ENCODE results near the gene SERPINA6.
"Not testable (repeated sequence)": the region's sequence is repeated elsewhere in the genome, so short reads cannot be mapped to it uniquely, and the experiment has no call there.

SERPINA6 gene

GRCh38 chr14:94267352-94267751 lies 55.8 kb downstream of the SERPINA6 start:
- H2AK5ac ChIP-seq (ENCODE audit: low read length): no peak overlapping the region
- no peak overlapping the region for H3K18ac ChIP-seq (ENCODE audit: low read length)
- no peaks in the 10 kb centered on the region for H3K27me3 ChIP-seq (ENCODE audit: insufficient read depth, low read length, poor library complexity)
- no peak overlapping the region for H3K27ac ChIP-seq (ENCODE audit: low read depth, low read length)
- H3K23ac ChIP-seq (ENCODE audit: low read length): no peak overlapping the region
- no peak overlapping the region for H4K8ac ChIP-seq (ENCODE audit: low read depth, low read length)
- H3K36me3 ChIP-seq (ENCODE audit: control insufficient read depth, insufficient read depth, low read length): no peaks in the 10 kb centered on the region
- no peak overlapping the region for H2BK120ac ChIP-seq (ENCODE audit: low read depth, low read length)
- no peak overlapping the region for H2BK15ac ChIP-seq (replicated peaks; ENCODE audit: low read depth)
- H3K4me3 ChIP-seq (ENCODE audit: low read length): no peak overlapping the region
- no peak overlapping the region for H3K56ac ChIP-seq (ENCODE audit: low read length)
- no peak overlapping the region for H4K5ac ChIP-seq (ENCODE audit: low read length)
- H3K4me2 ChIP-seq (ENCODE audit: low read length): no peak overlapping the region
- H3K9ac ChIP-seq (ENCODE audit: low read length): no peak overlapping the region
- H3K4me1 ChIP-seq (ENCODE audit: control insufficient read depth, low read depth, low read length): no peaks in the 10 kb centered on the region
- WGBS (ENCODE audit: extremely low coverage, insufficient coverage, low lambda C conversion rate): no CpG with 5 or more reads among the region's 1 CpG
- no peaks in the 10 kb centered on the region for H3K79me2 ChIP-seq (ENCODE audit: control insufficient read depth, insufficient read depth, low read length)
- no peaks in the 10 kb centered on the region for H3K79me1 ChIP-seq (ENCODE audit: low read length)
- H2BK5ac ChIP-seq (ENCODE audit: low read length): no peak overlapping the region
- no peak overlapping the region for H3K4ac ChIP-seq (ENCODE audit: low read depth, low read length)
- DNase-seq: no peak

- H3K4me3 ChIP-seq (ENCODE audit: low read length); H2BK15ac ChIP-seq (replicated peaks; ENCODE audit: low read depth); DNase-seq; H3K4me1 ChIP-seq (ENCODE audit: control insufficient read depth, low read depth, low read length); H3K79me2 ChIP-seq (ENCODE audit: control insufficient read depth, insufficient read depth, low read length); H2BK120ac ChIP-seq (ENCODE audit: low read depth, low read length); H3K27me3 ChIP-seq (ENCODE audit: insufficient read depth, low read length, poor library complexity); H3K27ac ChIP-seq (ENCODE audit: low read depth, low read length); H3K56ac ChIP-seq (ENCODE audit: low read length); H4K8ac ChIP-seq (ENCODE audit: low read depth, low read length); H3K79me1 ChIP-seq (ENCODE audit: low read length); H3K4ac ChIP-seq (ENCODE audit: low read depth, low read length); H3K18ac ChIP-seq (ENCODE audit: low read length); H3K4me2 ChIP-seq (ENCODE audit: low read length); H3K36me3 ChIP-seq (ENCODE audit: control insufficient read depth, insufficient read depth, low read length); H3K23ac ChIP-seq (ENCODE audit: low read length); H4K5ac ChIP-seq (ENCODE audit: low read length); H2AK5ac ChIP-seq (ENCODE audit: low read length); H3K9ac ChIP-seq (ENCODE audit: low read length); H2BK5ac ChIP-seq (ENCODE audit: low read length): not testable (repeated sequence)
- no CpG with 5 or more reads among the region's 3 CpGs for WGBS (ENCODE audit: extremely low coverage, insufficient coverage, low lambda C conversion rate)
Observed at GRCh38 chr14:94264195-94264594, 58.9 kb downstream of the SERPINA6 start.

Data from mesendoderm (in vitro differentiated cells).